H1 (cell line): ENCODE measurements around the gene PCDH8. TPM values are rescaled to one million over a fixed set of nuclear protein-coding genes. Genes with fewer than 3 reads are reported as not detected.

Source experiments
- CBX5 ChIP-seq: fragments of 300-800, 300-1000 bp; sonication (generic); IDR thresholded peaks from 2 replicates; pipeline ENCODE4 v1.7.1; 2016; ENCODE audit warnings: antibody characterized with exemption, low read length, low read depth
- KDM1A ChIP-seq: fragments of 200-600, 300-600 bp; sonication (generic); IDR thresholded peaks from 2 replicates; pipeline ENCODE4 v1.7.1; 2016; ENCODE audit warnings: mild to moderate bottlenecking, low read length, borderline replicate concordance
- KDM5A ChIP-seq: fragments of 200-600 bp; IDR thresholded peaks from 2 replicates; pipeline ENCODE4 v1.7.1; 2012; ENCODE audit warnings: mild to moderate bottlenecking, low read length, inconsistent platforms, mixed read lengths
- NRF1 ChIP-seq: IDR thresholded peaks from 2 replicates; pipeline ENCODE4 v1.6.1; 2011; ENCODE audit warnings: mild to moderate bottlenecking, low read depth, low read length, improper control_type of control experiment
- SAP30 ChIP-seq: fragments of 300-600 bp; sonication (generic); IDR thresholded peaks from 2 replicates; pipeline ENCODE4 v1.7.1; 2012; ENCODE audit warnings: low read length, moderate library complexity, mild to moderate bottlenecking, inconsistent platforms; ENCODE audit not compliant: insufficient read depth, insufficient replicate concordance
- SIN3A ChIP-seq, 2 experiments: IDR thresholded peaks in 1 of 2; conservative IDR thresholded peaks in 1 of 2; 2 replicates each; pipeline ENCODE4 v1.6.1; 2011 to 2012; ENCODE audit warnings: low read length in 2 of 2, improper control_type of control experiment in 1 of 2, low read depth in 1 of 2, mild to moderate bottlenecking in 1 of 2
- SIX5 ChIP-seq: IDR thresholded peaks from 2 replicates; pipeline ENCODE4 v1.6.1; 2011; ENCODE audit warnings: mild to moderate bottlenecking, low read depth, low read length
- polyA plus RNA-seq, 7 experiments: library from polyadenylated mRNA; depleted of rRNA in 3 of 7; stranded (reverse) in 5 of 7; unstranded in 2 of 7; fragments of >200 nt in 5 of 7; fragments of 200-250 nt in 2 of 7; gene quantifications; 1 replicate in 5 of 7; 2 replicates in 1 of 7; 4 replicates in 1 of 7; pipeline versions ENCODE4 v1.2.1 to v1.2.3, GENCODE V29; 2011 to 2013; ENCODE audit warnings: missing spikeins in 2 of 7, mixed read lengths in 2 of 7
- total RNA-seq: library from RNA; stranded (reverse); fragmentation: NEBNext Ultra II Directional; extraction: Animal tissue kit (Norgen Biotek cat#: 25700); gene quantifications from 2 replicates; pipeline ENCODE4 v1.2.1, GENCODE V29; 2021
- TF ChIP-seq, protein P1 (sequence below): IDR thresholded peaks from 2 replicates; pipeline ENCODE4 v1.6.1; 2012; ENCODE audit warnings: inconsistent platforms
- TF ChIP-seq, protein P2 (sequence below): IDR thresholded peaks from 2 replicates; pipeline ENCODE4 v1.6.1; 2011; ENCODE audit warnings: low read depth, mild to moderate bottlenecking, low read length; ENCODE audit not compliant: insufficient read depth

Gene PCDH8
- total and polyA plus RNA-seq, 2 of the 8 experiments (the other 6 are each of a cell fraction or from before 2014, with no cell fraction given), result 0.82 to 1.6 TPM

DNA sequence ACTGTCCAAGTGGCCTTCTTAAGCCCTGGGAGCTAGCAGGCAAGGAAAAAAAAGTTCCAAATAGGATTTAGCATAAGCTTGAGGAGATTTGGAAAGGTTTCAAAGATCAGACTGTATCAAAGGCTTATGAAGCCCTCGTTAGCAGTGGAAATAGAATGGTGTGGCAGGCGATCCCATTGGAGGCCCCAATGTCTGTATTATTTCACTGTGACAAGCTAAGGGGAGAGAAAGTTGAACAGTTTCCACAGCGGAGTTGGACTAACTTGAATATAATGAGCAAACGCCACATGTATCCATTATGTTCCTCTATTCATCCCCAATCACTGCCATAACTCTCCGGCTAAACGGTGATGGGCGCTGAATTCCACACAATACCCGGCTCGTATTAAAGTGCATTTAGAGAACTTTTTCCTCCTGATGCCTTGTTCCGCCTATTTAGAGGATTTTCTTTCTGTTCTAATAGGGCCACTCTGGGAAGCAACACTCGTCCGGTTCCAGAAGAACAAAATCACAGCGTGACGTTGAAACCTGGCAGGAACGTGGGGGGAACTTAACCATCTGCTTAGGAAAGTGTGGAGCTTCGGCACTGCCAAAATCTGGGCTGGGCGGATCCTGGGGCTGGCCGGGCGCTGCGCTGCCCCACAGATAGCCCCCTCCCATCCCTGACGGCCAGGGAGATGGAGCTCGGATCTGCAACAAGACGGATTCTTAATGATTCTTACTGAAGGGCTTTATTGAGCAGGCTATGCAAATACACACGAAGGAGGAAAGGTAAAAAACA, 1.0 kb upstream of the PCDH8 start (continued):
- TF ChIP-seq SIN3A (conservative IDR thresholded peaks at IDR 0.05 in 1 of 2, IDR thresholded peaks at IDR 0.05 in 1 of 2; ENCODE audit: low read depth in 1 of 2, low read length in 2 of 2), result no peak
- TF ChIP-seq, protein P1, sequence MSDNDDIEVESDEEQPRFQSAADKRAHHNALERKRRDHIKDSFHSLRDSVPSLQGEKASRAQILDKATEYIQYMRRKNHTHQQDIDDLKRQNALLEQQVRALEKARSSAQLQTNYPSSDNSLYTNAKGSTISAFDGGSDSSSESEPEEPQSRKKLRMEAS, result peak; percentile 28; the same call in 1 of the 2 replicates
- no peak for TF ChIP-seq SAP30
- TF ChIP-seq KDM5A, result no peak
- TF ChIP-seq CBX5, result no peak
- TF ChIP-seq NRF1, result no peak
- TF ChIP-seq KDM1A, result no peak
- TF ChIP-seq, protein P2, sequence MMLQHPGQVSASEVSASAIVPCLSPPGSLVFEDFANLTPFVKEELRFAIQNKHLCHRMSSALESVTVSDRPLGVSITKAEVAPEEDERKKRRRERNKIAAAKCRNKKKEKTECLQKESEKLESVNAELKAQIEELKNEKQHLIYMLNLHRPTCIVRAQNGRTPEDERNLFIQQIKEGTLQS, result no peak
- no peak for TF ChIP-seq SIX5
